ENCODE results near the gene FAM163A.

DNA sequence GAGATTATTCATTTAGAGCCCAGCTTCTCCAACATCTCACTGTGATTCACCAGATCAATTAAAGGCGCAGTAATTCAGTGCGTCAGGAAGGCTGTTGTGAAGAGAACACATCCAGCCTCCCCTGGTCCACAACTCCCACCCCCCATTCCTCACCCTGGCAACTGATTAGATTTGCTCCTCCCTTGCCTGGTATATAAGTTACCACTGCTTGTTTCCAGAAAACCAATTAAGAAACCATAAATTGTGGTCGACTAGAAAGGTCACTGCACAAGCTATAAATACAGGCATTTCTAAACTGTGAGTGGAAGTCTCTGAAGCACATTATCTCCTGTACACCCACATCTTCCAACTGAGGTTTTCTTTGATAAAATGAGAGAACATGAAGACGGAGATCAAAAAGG lies 41.9 kb downstream of the FAM163A start:
- TF ChIP-seq POLR2AphosphoS5 (IDR thresholded peaks at IDR 0.05; ENCODE audit: low read depth, low read length), result no peak
- no peak for TF ChIP-seq POLR2A (IDR thresholded peaks at IDR 0.05; ENCODE audit: borderline replicate concordance, extremely low read depth, insufficient read depth, insufficient read length)
- TF ChIP-seq, protein P1, sequence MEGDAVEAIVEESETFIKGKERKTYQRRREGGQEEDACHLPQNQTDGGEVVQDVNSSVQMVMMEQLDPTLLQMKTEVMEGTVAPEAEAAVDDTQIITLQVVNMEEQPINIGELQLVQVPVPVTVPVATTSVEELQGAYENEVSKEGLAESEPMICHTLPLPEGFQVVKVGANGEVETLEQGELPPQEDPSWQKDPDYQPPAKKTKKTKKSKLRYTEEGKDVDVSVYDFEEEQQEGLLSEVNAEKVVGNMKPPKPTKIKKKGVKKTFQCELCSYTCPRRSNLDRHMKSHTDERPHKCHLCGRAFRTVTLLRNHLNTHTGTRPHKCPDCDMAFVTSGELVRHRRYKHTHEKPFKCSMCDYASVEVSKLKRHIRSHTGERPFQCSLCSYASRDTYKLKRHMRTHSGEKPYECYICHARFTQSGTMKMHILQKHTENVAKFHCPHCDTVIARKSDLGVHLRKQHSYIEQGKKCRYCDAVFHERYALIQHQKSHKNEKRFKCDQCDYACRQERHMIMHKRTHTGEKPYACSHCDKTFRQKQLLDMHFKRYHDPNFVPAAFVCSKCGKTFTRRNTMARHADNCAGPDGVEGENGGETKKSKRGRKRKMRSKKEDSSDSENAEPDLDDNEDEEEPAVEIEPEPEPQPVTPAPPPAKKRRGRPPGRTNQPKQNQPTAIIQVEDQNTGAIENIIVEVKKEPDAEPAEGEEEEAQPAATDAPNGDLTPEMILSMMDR (IDR thresholded peaks at IDR 0.05 in 2 of 3, conservative IDR thresholded peaks at IDR 0.05 in 1 of 3; ENCODE audit: borderline replicate concordance in 1 of 3, insufficient read depth in 1 of 3, low read depth in 2 of 3, low read length in 2 of 3), result no peak
- no peak for TF ChIP-seq SIN3A (IDR thresholded peaks at IDR 0.05; ENCODE audit: low read depth)
